HUES48 (cell line): Measurements from ENCODE around the gene GPRIN2.

Experiments
- H3K27ac ChIP-seq: one replicate; pipeline ENCODE4 v1.7.0; 2013; ENCODE audit warnings: low read depth, low read length, inconsistent platforms
- H3K27me3 ChIP-seq: 2 replicates; pipeline ENCODE4 v1.6.1; 2013; ENCODE audit warnings: mild to moderate bottlenecking, low read length; ENCODE audit not compliant: control insufficient read depth, insufficient read depth
- H3K36me3 ChIP-seq: 2 replicates; pipeline ENCODE4 v1.6.1; 2013; ENCODE audit warnings: low read length; ENCODE audit not compliant: control insufficient read depth, insufficient read depth
- H3K4me1 ChIP-seq: 2 replicates; pipeline ENCODE4 v1.6.1; 2013; ENCODE audit warnings: mild to moderate bottlenecking, low read length; ENCODE audit not compliant: control insufficient read depth, insufficient read depth
- H3K4me3 ChIP-seq: 2 replicates; pipeline ENCODE4 v1.5.1; 2013; ENCODE audit warnings: mild to moderate bottlenecking, low read depth, low read length
- H3K9ac ChIP-seq: 2 replicates; pipeline ENCODE4 v1.6.1; 2013; ENCODE audit warnings: mild to moderate bottlenecking, low read depth, low read length, moderate library complexity
- H3K9me3 ChIP-seq: 2 replicates; pipeline ENCODE4 v1.6.1; 2013; ENCODE audit warnings: low read length; ENCODE audit not compliant: control insufficient read depth, insufficient read depth

The GPRIN2 gene

DNA sequence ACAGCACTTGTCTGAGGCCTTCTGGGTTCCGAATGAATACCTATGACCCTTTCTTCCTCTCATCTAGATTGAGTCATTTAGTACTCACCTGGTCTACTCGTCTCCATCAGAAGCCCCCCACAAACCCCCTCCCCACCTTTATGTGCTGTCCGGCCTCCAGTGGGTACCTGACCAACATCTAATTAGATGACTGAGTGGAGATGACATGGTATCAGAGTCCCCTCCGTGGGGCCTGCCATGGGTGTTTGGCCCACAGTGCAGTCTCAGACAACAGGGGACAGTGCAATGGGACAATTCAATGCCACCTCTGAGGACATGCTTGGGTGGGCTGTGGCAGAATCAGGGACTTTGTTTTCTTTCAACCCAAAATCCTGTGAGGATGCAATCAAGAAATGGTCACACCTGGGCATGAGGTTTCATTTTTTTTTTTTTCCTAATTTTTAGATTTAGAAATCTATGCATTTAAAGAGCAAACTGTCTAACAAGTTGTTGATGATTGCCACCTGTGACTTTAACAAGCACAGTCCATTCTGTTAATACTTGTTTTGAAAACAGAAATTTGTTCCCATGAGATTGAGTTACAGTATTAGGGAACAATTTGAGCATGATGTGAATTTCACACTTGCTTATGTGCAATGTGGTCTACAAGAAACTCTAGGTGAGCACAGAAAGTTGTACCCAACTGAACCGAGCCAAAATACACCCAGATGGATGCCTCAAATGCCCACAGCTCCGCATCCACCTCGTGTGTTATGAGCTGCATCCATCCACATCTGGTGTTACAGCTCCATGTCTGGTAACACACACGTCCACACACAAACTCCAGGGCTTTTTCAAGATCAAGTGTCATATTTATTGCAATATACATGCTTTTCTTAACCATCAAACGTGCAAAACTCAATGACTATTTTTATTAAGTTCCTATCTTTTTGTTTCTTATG, 27.5 kb downstream of the GPRIN2 start:
- H3K4me1 ChIP-seq = no peaks in the 10 kb centered on the region
- H3K27ac ChIP-seq = no peak overlapping the region
- no peaks in the 10 kb centered on the region for H3K27me3 ChIP-seq
- no peaks in the 10 kb centered on the region for H3K36me3 ChIP-seq
- no peaks in the 10 kb centered on the region for H3K9me3 ChIP-seq
- no peak overlapping the region for H3K4me3 ChIP-seq
- H3K9ac ChIP-seq = no peak overlapping the region

DNA sequence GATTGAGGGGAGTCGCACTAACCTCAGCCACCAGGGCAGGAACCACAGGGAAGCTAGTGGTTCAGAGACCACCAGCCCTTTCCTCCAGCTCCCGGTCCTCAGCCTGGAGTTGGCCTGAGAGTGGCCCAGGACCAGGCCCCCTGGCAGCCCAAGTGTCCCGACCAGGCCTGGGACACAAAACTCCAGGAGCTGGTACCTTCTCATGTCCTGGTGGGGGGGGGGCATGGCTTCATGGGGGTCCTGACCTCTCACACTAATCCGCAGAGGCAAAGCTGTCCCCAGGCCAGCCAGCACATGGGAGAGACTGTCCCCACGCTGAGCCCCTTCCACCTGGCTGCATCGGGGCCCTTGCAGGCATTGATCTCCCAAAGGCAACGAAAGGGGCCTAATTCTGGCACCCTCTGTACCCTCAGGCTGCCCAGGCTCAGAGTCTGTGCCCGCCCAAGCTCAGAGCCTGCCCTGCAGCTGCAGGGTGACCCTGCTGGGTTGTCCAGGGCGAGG, 28.2 kb downstream of the GPRIN2 start:
- no peak overlapping the region for H3K27ac ChIP-seq
- no peaks in the 10 kb centered on the region for H3K36me3 ChIP-seq
- no peak overlapping the region for H3K4me3 ChIP-seq
- no peaks in the 10 kb centered on the region for H3K9me3 ChIP-seq
- H3K4me1 ChIP-seq = no peaks in the 10 kb centered on the region
- H3K9ac ChIP-seq = no peak overlapping the region
- no peaks in the 10 kb centered on the region for H3K27me3 ChIP-seq

DNA sequence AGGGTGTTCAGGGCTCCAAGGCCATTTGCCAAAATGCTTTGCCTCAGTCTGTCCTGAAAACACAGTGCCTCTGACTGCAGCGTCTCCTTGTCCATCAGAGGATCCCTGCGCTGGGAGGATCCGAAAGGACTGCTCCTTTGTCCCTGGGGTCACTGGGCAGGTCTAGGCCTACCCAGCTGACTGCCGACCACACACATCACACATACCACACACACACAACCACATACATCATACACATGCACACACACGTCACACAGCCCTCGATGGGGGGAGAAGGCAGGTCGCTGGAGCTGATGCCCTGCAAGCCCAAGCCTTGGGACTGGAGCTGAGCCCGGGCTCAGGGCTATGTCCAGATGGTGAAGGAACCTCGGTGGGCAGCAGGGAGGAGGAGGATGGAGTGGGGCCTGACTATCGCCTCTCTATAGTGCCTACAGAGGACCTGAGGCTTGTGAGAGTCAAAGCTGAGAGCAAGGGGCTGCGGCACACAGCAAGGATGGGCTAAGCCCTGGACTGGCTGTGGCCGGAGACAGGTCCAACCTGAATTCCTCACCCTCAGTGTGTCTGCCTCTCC, 29.1 kb downstream of the GPRIN2 start:
- H3K36me3 ChIP-seq = no peaks in the 10 kb centered on the region
- H3K4me1 ChIP-seq = no peaks in the 10 kb centered on the region
- no peak overlapping the region for H3K27ac ChIP-seq
- H3K27me3 ChIP-seq = no peaks in the 10 kb centered on the region
- no peak overlapping the region for H3K4me3 ChIP-seq
- no peaks in the 10 kb centered on the region for H3K9me3 ChIP-seq
- no peak overlapping the region for H3K9ac ChIP-seq

DNA sequence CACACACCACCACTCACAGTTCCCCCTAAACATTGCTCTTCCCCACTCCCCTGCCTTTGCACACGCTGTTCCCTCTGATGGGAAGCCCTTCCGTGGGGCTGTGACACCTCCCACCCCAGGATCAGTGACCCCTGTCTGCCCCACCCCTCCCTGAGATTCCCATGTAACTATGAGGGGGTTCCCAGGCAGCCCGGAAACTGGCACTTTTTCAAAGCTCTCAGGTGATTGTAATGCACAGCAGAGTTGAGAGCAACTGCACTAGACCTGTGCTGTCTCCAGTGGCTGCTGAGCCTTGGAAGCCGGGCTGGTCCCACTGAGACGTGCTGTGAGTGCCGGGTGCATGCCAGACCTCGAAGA, 29.8 kb downstream of the GPRIN2 start:
- Histone ChIP-seq H3K9ac (no peak overlapping the region), H3K27me3 (no peaks in the 10 kb centered on the region), H3K27ac (no peak overlapping the region), H3K36me3 (no peaks in the 10 kb centered on the region), H3K4me1 (no peaks in the 10 kb centered on the region), H3K4me3 (no peak overlapping the region), H3K9me3 (no peaks in the 10 kb centered on the region)

DNA sequence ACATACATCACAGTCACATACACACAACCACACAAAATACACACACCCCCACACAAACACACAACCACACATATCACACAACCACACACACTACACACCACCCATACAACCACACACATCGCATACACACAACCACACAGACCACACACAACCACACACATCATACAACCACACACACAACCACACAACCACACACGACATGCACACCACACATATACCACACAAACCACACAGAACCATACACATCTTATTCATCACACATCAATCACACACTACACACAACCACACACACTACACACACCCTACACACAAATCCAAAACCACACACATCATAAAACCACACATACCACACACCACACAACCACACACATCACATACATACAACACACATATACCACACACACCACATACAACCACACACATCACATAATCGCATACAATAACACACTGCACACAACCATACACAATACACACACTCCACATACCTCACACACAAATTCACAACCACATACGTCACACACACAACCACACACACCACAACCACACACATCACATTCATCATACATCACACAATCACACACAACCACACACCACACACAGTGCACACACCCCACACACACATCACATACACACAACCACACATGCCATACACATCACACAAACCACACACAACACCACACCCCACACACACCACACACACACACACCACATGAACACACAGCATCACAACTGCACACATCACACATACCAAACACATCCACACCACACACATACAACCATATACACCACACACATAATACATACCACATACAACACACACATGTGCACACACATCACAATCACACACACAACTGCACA, 30.4 kb downstream of the GPRIN2 start:
- H3K4me3 ChIP-seq = no peak overlapping the region
- H3K27ac ChIP-seq = no peak overlapping the region
- H3K36me3 ChIP-seq = no peaks in the 10 kb centered on the region
- H3K27me3 ChIP-seq = no peaks in the 10 kb centered on the region
- H3K9ac ChIP-seq = no peak overlapping the region
- H3K4me1 ChIP-seq = no peaks in the 10 kb centered on the region
- H3K9me3 ChIP-seq = no peaks in the 10 kb centered on the region

DNA sequence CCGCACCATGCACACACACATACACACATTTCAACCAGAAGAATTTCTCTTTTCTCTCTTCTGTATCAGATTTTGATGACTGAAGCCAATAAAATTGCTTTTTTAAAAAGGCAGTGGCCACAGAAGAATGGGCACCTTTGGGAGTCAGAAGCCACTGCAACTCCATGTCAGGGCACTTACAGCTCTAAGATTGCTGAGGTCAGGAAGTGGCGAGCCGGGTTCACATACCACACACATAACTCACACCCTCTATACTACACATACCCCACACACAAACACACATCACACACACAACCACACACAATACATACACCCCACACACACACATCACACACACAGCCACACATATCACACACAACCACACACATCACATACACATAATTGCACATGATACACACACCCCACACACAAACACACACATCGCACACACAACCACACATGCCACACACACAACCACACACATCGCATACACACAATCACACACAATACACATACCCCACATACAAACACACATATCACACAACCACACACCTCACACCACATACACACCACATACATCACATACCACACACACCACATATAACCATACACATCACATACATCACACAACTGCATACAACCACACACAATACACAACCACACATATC, 31.2 kb downstream of the GPRIN2 start:
- Histone ChIP-seq H3K9ac (no peak overlapping the region), H3K4me1 (no peaks in the 10 kb centered on the region), H3K27me3 (no peaks in the 10 kb centered on the region), H3K27ac (no peak overlapping the region), H3K9me3 (no peaks in the 10 kb centered on the region), H3K36me3 (no peaks in the 10 kb centered on the region), H3K4me3 (no peak overlapping the region)

DNA sequence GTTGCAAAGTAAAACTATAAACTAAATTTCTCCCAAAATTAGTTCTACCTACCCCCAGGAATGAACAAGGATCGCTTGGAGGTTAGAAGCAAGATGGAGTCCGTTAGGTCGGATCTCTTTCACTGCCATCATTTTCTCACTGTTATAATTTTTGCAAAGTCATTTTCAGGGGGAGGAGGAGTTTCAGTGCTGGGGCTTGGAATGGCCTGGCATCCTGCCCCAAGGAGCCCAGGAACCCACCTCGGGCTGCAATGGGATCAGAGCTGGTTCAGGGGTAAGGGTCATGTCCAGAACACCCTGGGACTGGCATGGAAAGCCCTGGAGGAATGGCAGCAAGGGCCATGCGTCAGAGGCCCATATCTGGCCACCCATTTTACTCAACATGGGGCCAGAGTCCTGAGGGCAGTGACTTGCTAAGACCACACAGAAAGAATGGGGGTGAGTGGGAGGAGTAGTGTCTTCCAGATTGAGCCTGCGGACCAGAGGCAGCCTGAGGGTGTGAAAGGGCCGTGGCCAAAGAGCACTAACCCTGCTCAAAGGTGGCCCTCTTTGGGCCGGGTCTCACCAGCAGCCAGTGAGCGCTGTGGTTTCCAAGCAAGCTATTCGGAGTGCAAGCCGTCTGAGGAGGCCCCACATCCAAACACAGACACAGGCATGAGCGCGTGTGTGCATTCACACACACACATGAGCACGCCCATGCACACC, 31.8 kb downstream of the GPRIN2 start:
- no peaks in the 10 kb centered on the region for H3K9me3 ChIP-seq
- H3K9ac ChIP-seq = no peak overlapping the region
- no peaks in the 10 kb centered on the region for H3K27me3 ChIP-seq
- H3K36me3 ChIP-seq = no peaks in the 10 kb centered on the region
- no peaks in the 10 kb centered on the region for H3K4me1 ChIP-seq
- H3K27ac ChIP-seq = no peak overlapping the region
- no peak overlapping the region for H3K4me3 ChIP-seq

DNA sequence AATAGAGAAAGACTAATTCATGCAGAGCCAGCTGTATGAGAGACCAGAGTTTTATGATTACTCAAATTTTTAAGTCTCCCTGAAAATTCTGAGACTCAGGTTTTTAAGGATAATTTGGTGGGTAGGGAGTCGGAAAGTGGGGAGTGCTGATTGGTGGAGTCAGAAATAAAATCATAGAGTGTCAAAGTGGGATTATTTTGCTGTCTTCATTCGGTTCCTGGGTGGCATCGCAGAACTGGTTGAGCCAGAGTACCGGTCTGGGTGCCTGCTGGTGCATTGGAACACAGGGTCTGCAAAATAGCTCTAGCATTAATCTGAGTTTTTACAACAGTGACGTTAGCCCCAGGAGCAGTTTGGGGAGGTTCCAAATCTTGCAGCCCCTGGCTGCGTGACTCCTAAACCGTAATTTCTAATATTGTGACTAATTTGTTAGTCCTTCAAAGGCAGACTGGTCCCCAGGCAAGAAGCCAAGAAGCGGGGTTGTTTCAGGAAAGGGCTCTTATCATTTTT, 32.4 kb downstream of the GPRIN2 start:
- H3K4me1 ChIP-seq = no peaks in the 10 kb centered on the region
- no peak overlapping the region for H3K9ac ChIP-seq
- H3K9me3 ChIP-seq = no peaks in the 10 kb centered on the region
- no peak overlapping the region for H3K4me3 ChIP-seq
- no peaks in the 10 kb centered on the region for H3K36me3 ChIP-seq
- H3K27me3 ChIP-seq = no peaks in the 10 kb centered on the region
- no peak overlapping the region for H3K27ac ChIP-seq

DNA sequence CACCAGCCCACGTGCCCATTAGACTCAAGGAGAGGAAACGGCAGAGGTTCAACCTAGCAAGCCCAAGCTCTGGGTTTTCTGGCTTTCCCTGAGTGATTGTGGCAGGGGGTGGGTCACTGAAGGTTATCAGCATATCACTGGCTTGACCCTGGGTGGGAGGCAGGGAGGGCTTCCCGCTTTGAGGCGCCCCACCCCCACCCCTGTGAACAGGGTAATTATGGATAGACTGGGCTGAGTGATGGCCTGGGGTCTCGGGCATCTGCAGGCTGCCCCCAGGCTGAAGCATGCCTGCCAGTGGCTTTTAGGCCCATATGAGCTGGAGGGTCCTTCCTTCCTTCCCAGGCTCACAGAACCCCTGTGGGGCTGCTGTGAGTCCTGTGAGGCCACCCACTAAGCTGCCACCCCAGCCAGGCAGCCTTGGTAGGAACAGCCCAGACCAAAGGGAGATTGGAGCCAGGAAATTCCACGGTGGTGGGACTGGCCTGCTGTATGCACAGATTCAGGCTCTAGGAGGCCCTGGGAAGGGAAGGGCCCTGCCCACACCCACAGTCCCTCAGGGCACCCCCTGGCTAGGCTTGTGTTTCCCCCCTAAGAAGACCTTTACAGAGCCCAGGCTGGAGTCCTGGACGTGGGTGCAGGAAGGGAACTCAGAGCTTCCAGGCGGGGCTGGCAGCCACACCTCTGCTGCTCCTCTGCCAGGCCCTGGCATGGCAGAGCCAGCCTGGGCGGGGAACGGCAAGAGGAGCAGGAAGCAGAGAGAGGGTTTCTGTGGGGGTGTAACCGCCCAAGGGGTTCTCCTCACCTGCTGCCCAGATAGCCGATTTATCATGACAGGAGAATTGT, 33.1 kb downstream of the GPRIN2 start:
- Histone ChIP-seq H3K9me3 (no peaks in the 10 kb centered on the region), H3K4me1 (no peaks in the 10 kb centered on the region), H3K27me3 (no peaks in the 10 kb centered on the region), H3K27ac (no peak overlapping the region), H3K4me3 (no peak overlapping the region), H3K9ac (no peak overlapping the region), H3K36me3 (no peaks in the 10 kb centered on the region)
